Measurements from ENCODE around the gene NCKAP5. TPM values are rescaled to one million over a fixed set of nuclear protein-coding genes. Genes with fewer than 3 reads are reported as not detected.

The NCKAP5 gene
- total and polyA plus RNA-seq, 2 of the 13 experiments (the other 11 are each of a cell fraction or from before 2014, with no cell fraction given): 0.01 TPM; not detected in 1

DNA sequence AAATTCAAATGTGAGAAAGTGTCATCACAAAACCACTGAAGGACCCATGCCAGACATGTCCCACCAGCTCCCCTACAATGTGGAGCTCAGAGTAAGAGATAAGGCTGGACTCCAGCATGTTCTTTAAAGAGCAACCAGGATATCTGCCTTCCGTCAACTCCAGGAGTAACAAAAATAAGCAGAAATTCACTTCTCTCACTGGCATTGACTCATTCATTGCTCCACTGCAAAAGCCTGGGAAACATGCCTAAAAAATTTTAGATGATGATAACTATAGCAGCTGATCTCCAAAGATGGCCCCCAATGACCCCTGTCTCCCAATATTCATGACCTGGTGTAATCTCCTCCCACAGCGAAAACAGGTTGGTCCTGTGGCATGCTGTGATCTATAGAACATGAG, 314.5 kb downstream of the NCKAP5 start:
- H4K20me1 ChIP-seq (ENCODE audit: insufficient read depth, low read length): no peaks in the 10 kb centered on the region
- H3K27ac ChIP-seq (ENCODE audit: extremely low read length, insufficient read depth, low read length): no peak overlapping the region
- H2AFZ ChIP-seq (ENCODE audit: low read length): no peak overlapping the region
- no peak overlapping the region for H3K4me2 ChIP-seq (ENCODE audit: low read depth, low read length)
- peaks cover 37% of the 10 kb centered on the region; the same call in 1 of the 2 replicates for H3K9me3 ChIP-seq (ENCODE audit: low read length)
- no peaks in the 10 kb centered on the region for H3K79me2 ChIP-seq (ENCODE audit: insufficient read depth, low read length)
- ChIA-PET CTCF (ENCODE audit: low intra/inter-chr PET ratio, low total read pairs) (no interaction called here), POLR2A (no interaction called here)
- H3K27me3 ChIP-seq (ENCODE audit: control insufficient read depth in 1 of 2, insufficient read depth in 2 of 2, low read length in 2 of 2): no peaks in the 10 kb centered on the region
- H3K4me1 ChIP-seq (ENCODE audit: insufficient read depth, low read length): no peaks in the 10 kb centered on the region
- no peaks in the 10 kb centered on the region for H3K36me3 ChIP-seq (replicated peaks in 1 of 2; ENCODE audit: control insufficient read depth in 1 of 2, insufficient read depth in 2 of 2, low read length in 2 of 2)
- in situ Hi-C loops (cut with HindIII; ENCODE audit: extremely low pct_ligation_motif_present, low pct_unique_long_range_greater_than_20kb) (no loop called here), intact Hi-C loops (cut with micrococcal nuclease; ENCODE audit: unreplicated experiment) (no loop called here)
- no peak overlapping the region for H3K9ac ChIP-seq (ENCODE audit: insufficient read depth, low read depth, low read length)
- no peak for ATAC-seq
- no peak for FAIRE-seq
- no peak overlapping the region for H3K4me3 ChIP-seq (replicated peaks in 1 of 3; ENCODE audit: insufficient read depth in 1 of 3, low read depth in 2 of 3, low read length in 3 of 3)
- no TSS peak for BruUV-seq (replicated peaks)
- WGBS (ENCODE audit: low lambda C conversion rate): 30% methylated on average over 2 of the region's 2 CpGs
- DNase-seq (ENCODE audit: low spot score): no peak
- TF ChIP-seq, protein P1, sequence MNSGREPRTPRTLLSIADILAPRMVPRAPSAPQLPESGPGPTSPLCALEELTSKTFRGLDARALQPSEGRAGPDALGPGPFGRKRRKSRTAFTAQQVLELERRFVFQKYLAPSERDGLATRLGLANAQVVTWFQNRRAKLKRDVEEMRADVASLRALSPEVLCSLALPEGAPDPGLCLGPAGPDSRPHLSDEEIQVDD (CRISPR knock-in tag; IDR thresholded peaks at IDR 0.05; ENCODE audit: borderline replicate concordance): no peak
- TF ChIP-seq GZF1 (CRISPR knock-in tag; IDR thresholded peaks at IDR 0.05) (no peak), ZNF746 (CRISPR knock-in tag; IDR thresholded peaks at IDR 0.05) (no peak)

DNA sequence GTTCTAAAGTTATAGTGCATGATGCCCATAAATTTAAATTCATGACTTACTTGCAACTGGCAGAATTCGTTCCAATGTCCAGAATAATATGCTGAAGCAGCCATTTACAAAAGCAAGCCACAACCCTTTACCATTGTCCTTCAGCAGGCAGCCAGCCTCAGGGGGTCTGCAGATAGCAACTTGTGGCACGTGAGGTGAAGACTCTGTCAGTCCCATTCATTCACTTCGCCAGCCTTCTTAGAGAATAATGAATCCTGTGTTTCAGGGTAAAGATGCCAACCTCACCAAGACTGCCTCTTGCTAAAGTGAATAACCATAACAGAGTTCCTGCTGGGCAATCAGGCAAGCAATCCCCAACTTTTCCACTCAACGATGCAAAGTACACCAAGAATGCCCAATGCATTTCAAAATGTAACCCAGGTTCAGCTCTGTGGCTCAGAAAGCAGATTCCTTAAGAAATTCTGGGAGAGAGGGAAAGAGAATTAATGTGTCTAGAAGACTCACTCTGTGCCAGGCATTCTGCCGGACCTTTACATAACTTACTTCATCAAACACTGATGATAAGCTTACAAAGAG, 315.4 kb downstream of the NCKAP5 start:
- DNase-seq (ENCODE audit: low spot score) (no peak), FAIRE-seq (no peak), ATAC-seq (no peak)
- H3K27me3 ChIP-seq (ENCODE audit: control insufficient read depth in 1 of 2, insufficient read depth in 2 of 2, low read length in 2 of 2): no peaks in the 10 kb centered on the region
- intact Hi-C loops (cut with micrococcal nuclease; ENCODE audit: unreplicated experiment) (no loop called here), in situ Hi-C loops (cut with HindIII; ENCODE audit: extremely low pct_ligation_motif_present, low pct_unique_long_range_greater_than_20kb) (no loop called here)
- TF ChIP-seq, protein P2, sequence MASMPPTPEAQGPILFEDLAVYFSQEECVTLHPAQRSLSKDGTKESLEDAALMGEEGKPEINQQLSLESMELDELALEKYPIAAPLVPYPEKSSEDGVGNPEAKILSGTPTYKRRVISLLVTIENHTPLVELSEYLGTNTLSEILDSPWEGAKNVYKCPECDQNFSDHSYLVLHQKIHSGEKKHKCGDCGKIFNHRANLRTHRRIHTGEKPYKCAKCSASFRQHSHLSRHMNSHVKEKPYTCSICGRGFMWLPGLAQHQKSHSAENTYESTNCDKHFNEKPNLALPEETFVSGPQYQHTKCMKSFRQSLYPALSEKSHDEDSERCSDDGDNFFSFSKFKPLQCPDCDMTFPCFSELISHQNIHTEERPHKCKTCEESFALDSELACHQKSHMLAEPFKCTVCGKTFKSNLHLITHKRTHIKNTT (CRISPR knock-in tag; IDR thresholded peaks at IDR 0.05): no peak
- TF ChIP-seq DNMT1 (CRISPR knock-in tag; IDR thresholded peaks at IDR 0.05): no peak
- TF ChIP-seq RAD51 (IDR thresholded peaks at IDR 0.05; ENCODE audit: borderline replicate concordance): no peak
- no peak for TF ChIP-seq ZNF878 (CRISPR knock-in tag; IDR thresholded peaks at IDR 0.05)
- no peak for TF ChIP-seq GATAD1 (CRISPR knock-in tag; IDR thresholded peaks at IDR 0.05)
- no peak for TF ChIP-seq MAZ (IDR thresholded peaks at IDR 0.05; ENCODE audit: borderline replicate concordance, low read depth, low read length)
- no peak for TF ChIP-seq MAZ (CRISPR knock-in tag; IDR thresholded peaks at IDR 0.05; ENCODE audit: low read depth)
- no peak overlapping the region for H3K9ac ChIP-seq (ENCODE audit: insufficient read depth, low read depth, low read length)
- no peaks in the 10 kb centered on the region for H3K36me3 ChIP-seq (replicated peaks in 1 of 2; ENCODE audit: control insufficient read depth in 1 of 2, insufficient read depth in 2 of 2, low read length in 2 of 2)
- H2AFZ ChIP-seq (ENCODE audit: low read length): no peak overlapping the region
- no peaks in the 10 kb centered on the region for H4K20me1 ChIP-seq (ENCODE audit: insufficient read depth, low read length)
- H3K4me2 ChIP-seq (ENCODE audit: low read depth, low read length): no peak overlapping the region
- H3K4me1 ChIP-seq (ENCODE audit: insufficient read depth, low read length): no peaks in the 10 kb centered on the region
- H3K4me3 ChIP-seq (replicated peaks in 1 of 3; ENCODE audit: insufficient read depth in 1 of 3, low read depth in 2 of 3, low read length in 3 of 3): no peak overlapping the region
- no peak overlapping the region for H3K27ac ChIP-seq (ENCODE audit: extremely low read length, insufficient read depth, low read length)
- CTCF ChIA-PET (ENCODE audit: low intra/inter-chr PET ratio, low total read pairs): no interaction called here
- peaks cover 41% of the 10 kb centered on the region; the same call in 1 of the 2 replicates for H3K9me3 ChIP-seq (ENCODE audit: low read length)
- POLR2A ChIA-PET: no interaction called here
- no peaks in the 10 kb centered on the region for H3K79me2 ChIP-seq (ENCODE audit: insufficient read depth, low read length)
- WGBS (ENCODE audit: low lambda C conversion rate): 6% methylated on average over 5 of the region's 5 CpGs
- no TSS peak for BruUV-seq (replicated peaks)

All from HepG2 (cell line).